ENCODE measurements around the gene CGB5. TPM values are rescaled to one million over a fixed set of nuclear protein-coding genes. Genes with fewer than 3 reads are reported as not detected.

CGB5 gene
- total RNA-seq, 1 donor from 2014 or later, result not detected

DNA sequence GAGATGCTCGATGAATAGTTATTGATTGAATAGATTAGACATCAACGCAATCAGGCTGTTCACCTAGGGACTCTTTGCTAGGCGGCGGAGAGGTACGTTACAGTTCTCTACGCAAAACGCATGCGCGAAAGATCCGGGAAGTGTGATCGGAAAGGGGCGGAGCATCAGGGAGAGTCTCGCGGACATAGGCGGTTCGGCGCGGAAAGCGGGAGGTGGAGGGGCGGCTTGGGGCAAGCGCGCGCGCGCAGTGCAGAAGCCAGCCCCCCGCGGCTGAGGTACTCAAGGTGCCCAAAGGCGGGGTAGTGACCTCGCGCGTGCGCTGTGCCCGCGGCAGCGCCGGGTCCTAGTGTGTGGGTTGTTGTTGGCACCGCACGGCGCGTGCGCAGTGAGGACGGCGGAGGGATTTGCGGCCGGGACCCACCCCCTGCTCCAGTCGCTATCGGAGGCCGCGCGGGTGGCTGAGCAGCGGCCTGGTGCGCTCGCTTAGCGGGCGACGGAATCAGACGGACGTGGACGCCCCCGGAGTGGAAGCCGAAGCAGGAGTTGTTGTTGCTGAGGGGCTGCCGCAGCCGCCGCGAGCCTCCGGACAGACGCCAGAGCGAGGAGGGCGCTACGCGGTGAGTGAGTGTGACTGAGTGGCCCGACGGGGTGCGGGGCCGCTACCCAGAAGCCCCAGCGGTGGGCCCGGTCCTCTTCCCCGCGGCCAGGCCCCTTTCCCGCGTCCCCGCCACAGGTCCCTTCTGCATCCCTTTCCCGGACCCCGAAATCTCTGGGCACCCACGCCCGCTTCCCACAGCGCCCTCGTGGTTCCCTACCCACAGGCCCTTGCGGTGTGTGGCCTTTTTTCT is 41.6 kb downstream of the CGB5 start, which contains the start of gene SNRNP70:
TSS of gene SNRNP70 (plus strand) at position 432 of the 848 bp plus-strand sequence. CDS start 964 bp downstream, outside the sequence.
- intact Hi-C loops (cut with micrococcal nuclease), result loop anchor here (1.0 to 2.0 kb wide), 3 partner anchors 34 to 728 kb away; partner anchors contain the start of genes C19orf73, FUZ and PPFIA3

DNA sequence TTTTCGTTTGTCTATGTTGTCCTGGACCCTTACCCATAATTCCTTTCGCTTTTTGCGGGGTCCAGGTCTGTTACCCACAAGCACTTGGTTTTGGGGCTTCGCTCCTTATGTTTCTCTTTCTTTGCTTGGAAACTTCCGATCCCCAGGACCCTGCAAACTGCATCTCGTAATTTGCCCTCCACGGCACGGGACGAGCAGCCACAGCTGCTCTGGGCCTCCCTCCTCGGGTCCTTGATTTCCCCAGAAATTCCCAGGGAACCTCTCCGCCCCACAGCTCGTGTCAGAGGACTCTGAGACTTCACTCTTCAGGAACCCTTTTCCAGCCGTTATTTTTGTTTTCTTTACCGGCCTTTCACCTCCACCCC is 42.2 kb downstream of the CGB5 start:
- intact Hi-C loops (cut with micrococcal nuclease), result loop anchor here (1.0 to 2.0 kb wide), 3 partner anchors 33 to 727 kb away; partner anchors contain the start of genes C19orf73, FUZ and PPFIA3

DNA sequence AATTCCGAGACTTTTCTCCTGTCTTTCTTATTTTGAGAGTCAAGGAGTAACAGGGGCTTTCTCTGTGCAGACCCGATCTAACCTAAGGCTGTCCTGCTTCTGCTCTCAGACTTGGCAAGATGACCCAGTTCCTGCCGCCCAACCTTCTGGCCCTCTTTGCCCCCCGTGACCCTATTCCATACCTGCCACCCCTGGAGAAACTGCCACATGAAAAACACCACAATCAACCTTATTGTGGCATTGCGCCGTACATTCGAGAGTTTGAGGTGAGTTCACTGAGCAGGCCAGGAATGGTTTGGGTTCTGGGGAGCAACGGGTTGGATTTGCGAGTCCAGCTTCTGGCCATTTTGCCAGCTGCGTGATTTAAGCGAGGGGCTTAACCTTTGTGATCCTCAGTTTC is 42.6 kb downstream of the CGB5 start:
- intact Hi-C loops (cut with micrococcal nuclease), result no loop called here

DNA sequence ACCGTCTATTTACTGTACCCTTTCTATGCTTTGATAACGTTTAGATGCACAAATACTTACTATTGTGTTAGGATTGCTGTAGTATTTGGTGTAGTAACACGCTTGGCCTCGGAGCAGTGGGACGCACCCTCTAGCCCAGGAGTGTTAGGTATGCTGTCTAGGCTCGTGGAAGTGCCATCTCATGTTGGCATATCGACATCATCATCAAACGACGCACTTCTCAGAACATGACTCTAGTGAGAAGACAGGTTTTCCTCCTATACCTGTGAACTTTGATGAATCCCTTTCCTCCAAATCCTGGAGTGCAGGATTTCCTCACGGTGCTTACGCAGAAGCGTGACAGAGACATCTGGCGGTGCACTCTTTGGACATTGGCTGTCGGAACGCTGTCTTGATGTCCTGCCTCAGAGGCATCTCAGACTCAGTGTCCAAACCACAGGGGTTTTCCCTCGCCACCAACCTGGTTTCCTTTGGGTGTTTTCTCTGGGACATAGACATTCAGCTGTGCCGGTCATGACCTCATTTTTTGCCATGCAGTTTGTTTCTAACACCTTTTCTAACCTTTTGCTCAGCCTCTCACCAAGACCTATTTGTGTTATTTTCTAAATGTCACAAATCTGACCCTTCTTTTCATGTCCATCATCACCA is 47.9 kb downstream of the CGB5 start:
- intact Hi-C loops (cut with micrococcal nuclease), result no loop called here

DNA sequence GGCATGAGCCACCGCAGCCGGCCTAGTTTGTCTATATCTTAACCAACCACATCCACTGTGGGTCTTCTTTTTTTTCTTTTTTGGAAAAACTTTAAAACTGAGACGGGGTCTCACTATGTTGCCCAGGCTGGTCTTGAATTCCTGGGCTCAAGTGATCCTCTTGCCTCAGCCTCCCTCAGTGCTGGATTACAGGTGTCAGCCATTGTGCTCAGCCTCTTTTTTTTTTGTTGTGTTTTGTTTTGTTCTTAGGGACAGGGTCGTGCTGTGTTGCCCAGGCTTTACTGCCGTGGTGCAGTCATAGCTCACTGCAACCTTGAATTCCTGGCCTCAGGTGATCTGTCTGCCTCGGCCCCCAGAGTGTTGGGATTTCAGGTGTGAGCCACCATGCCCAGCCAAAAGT is 49.0 kb downstream of the CGB5 start:
- intact Hi-C loops (cut with micrococcal nuclease), result no loop called here

Other genes with a start within 250 kb of the CGB5 start
- 56.3 and 60.1 TPM in 2 replicates for gene BCAT2, start 232.8 kb upstream of the CGB5 start, total RNA-seq
- 0.36 and 0.59 TPM in 2 replicates for gene HSD17B14, start 207.4 kb upstream of the CGB5 start, total RNA-seq
- gene PLEKHA4, start 175.2 kb upstream of the CGB5 start, total RNA-seq, result 1.4 and 1.8 TPM in 2 replicates
- gene PPP1R15A, start 171.4 kb upstream of the CGB5 start, total RNA-seq, result 24.5 and 26.8 TPM in 2 replicates
- gene TULP2, start 145.1 kb upstream of the CGB5 start, total RNA-seq, result not detected in 2 replicates
- gene NUCB1, start 143.5 kb upstream of the CGB5 start, total RNA-seq, result 225 and 234 TPM in 2 replicates
- 0.52 and 0.75 TPM in 2 replicates for gene DHDH, start 110.1 kb upstream of the CGB5 start, total RNA-seq
- 326 and 330 TPM in 2 replicates for gene BAX, start 89.0 kb upstream of the CGB5 start, total RNA-seq
- 704 and 728 TPM in 2 replicates for gene FTL, start 78.5 kb upstream of the CGB5 start, total RNA-seq
- gene GYS1, start 50.5 kb upstream of the CGB5 start, total RNA-seq, result 54.0 and 55.8 TPM in 2 replicates
- gene RUVBL2, start 50.0 kb upstream of the CGB5 start, total RNA-seq, result 105 and 108 TPM in 2 replicates
- gene LHB, start 26.8 kb upstream of the CGB5 start, total RNA-seq, result not detected in 2 replicates
- gene CGB3, start 19.5 kb upstream of the CGB5 start, total RNA-seq, result not detected in 2 replicates
- not detected in 2 replicates for gene CGB2, start 12.0 kb upstream of the CGB5 start, total RNA-seq
- not detected in 2 replicates for gene CGB1, start 7.0 kb upstream of the CGB5 start, total RNA-seq
- not detected in 2 replicates for gene CGB8, start 5.3 kb downstream of the CGB5 start, total RNA-seq
- gene CGB7, start 13.9 kb downstream of the CGB5 start, total RNA-seq, result not detected in 2 replicates
- not detected in 2 replicates for gene NTF4, start 21.0 kb downstream of the CGB5 start, total RNA-seq
- not detected in 2 replicates for gene KCNA7, start 28.9 kb downstream of the CGB5 start, total RNA-seq
- 228 and 238 TPM in 2 replicates for gene SNRNP70, start 41.6 kb downstream of the CGB5 start, total RNA-seq
- 2.8 and 4.2 TPM in 2 replicates for gene LIN7B, start 70.5 kb downstream of the CGB5 start, total RNA-seq
- gene C19orf73, start 75.3 kb downstream of the CGB5 start, total RNA-seq, result 0.61 and 0.68 TPM in 2 replicates
- 1.3 and 1.5 TPM in 2 replicates for gene PPFIA3, start 75.7 kb downstream of the CGB5 start, total RNA-seq
- gene HRC, start 111.5 kb downstream of the CGB5 start, total RNA-seq, result not detected in 2 replicates
- gene TRPM4, start 113.9 kb downstream of the CGB5 start, total RNA-seq, result 0.43 and 1.1 TPM in 2 replicates

Measured in T-helper 2 cell treated with Interferon-gamma antibody and Interleukin-4, amounts not matched to agents 100 ng/mL and 5 ng/mL, for 36 hours (primary cell).